Stimulated activated CD8-positive, alpha-beta memory T cell treated with anti-CD3 and anti-CD28 coated beads, Interleukin-12 subunit alpha, Interleukin-12 subunit beta, amount 100 ng/mL, for 24 hours (primary cell): Measurements from ENCODE around the gene SIL1.
"Not testable (repeated sequence)": the region's sequence is repeated elsewhere in the genome, so short reads cannot be mapped to it uniquely, and the experiment has no call there.

Experiments used
- DNase-seq: peaks from one replicate; pipeline ENCODE4 v3.0.0-alpha.2; 2020; ENCODE audit errors: extremely low read depth

Gene SIL1

GRCh38 chr5:139177281-139177680 lies 20.9 kb downstream of the SIL1 start:
- not testable (repeated sequence) for DNase-seq

GRCh38 chr5:139174382-139174781 lies 23.8 kb downstream of the SIL1 start:
- not testable (repeated sequence) for DNase-seq

- no peak for DNase-seq
These were observed 26.3 kb downstream of the SIL1 start for GRCh38 chr5:139171779-139172404.

- DNase-seq = no peak
These were observed 30.0 kb downstream of the SIL1 start for GRCh38 chr5:139167952-139168720.

GRCh38 chr5:139167533-139167932 lies 30.6 kb downstream of the SIL1 start:
- DNase-seq = no peak

- DNase-seq = no peak
These were observed 31.1 kb downstream of the SIL1 start for GRCh38 chr5:139167063-139167462.

- not testable (repeated sequence) for DNase-seq
These were observed 33.3 kb downstream of the SIL1 start for GRCh38 chr5:139164897-139165296.

GRCh38 chr5:139164020-139164419 lies 34.1 kb downstream of the SIL1 start:
- DNase-seq = no peak

- DNase-seq = no peak
These were observed 35.7 kb downstream of the SIL1 start for GRCh38 chr5:139162448-139162847.

- DNase-seq = no peak
These were observed 39.4 kb downstream of the SIL1 start for GRCh38 chr5:139158791-139159190.

GRCh38 chr5:139157556-139157955 lies 40.6 kb downstream of the SIL1 start:
- DNase-seq = no peak

GRCh38 chr5:139156814-139157213 lies 41.4 kb downstream of the SIL1 start:
- DNase-seq = no peak

- DNase-seq = no peak
These were observed 42.8 kb downstream of the SIL1 start for GRCh38 chr5:139155333-139155732.

GRCh38 chr5:139151902-139152301 lies 46.3 kb downstream of the SIL1 start:
- DNase-seq = no peak

GRCh38 chr5:139150367-139150999 lies 47.7 kb downstream of the SIL1 start:
- no peak for DNase-seq

GRCh38 chr5:139149477-139150199 lies 48.5 kb downstream of the SIL1 start:
- no peak for DNase-seq

GRCh38 chr5:139148986-139149385 lies 49.2 kb downstream of the SIL1 start:
- DNase-seq = no peak

GRCh38 chr5:139148306-139148705 lies 49.9 kb downstream of the SIL1 start:
- DNase-seq = no peak

GRCh38 chr5:139147483-139148087 lies 50.6 kb downstream of the SIL1 start:
- no peak for DNase-seq

GRCh38 chr5:139146809-139147482 lies 51.2 kb downstream of the SIL1 start:
- no peak for DNase-seq
